ENCODE measurements around the gene NFKBIZ.

NFKBIZ gene

DNA sequence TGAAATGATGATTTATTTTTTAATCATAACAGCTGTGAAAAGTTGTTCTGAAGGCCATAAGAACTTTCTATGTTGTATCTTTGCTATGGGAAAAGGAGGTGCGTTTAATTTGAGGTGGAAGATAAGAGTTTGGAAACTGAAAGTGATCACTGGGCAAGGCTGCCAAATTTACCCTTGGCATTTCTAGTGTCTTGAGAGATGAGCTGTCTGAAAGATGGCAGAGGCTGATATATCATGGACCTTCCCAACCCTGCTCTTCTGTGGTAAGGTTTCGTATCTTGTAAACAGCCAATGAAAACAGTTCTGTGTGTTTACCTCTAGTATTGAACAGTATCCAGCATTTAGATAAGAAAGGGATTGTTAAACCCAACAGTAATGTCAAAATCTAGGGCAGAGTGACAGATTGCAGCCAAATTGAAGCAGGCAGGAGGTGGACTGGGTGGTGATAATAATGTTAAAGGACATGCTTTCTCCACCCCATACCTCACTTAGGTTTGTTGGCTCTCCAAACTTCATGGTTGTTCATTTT is 15.8 kb upstream of the NFKBIZ start:
- H3K4me3 Mint-ChIP-seq, result no peak overlapping the region
- no peak overlapping the region for H3K27ac Mint-ChIP-seq
- H3K4me1 Mint-ChIP-seq (ENCODE audit: low read depth), result peaks cover 53% of the 10 kb centered on the region
- H3K36me3 Mint-ChIP-seq (ENCODE audit: low read depth), result peaks cover 10% of the 10 kb centered on the region
- no peaks in the 10 kb centered on the region for H3K9me3 Mint-ChIP-seq
- DNase-seq (ENCODE audit: low spot score), result peak; percentile 35
- H3K27me3 Mint-ChIP-seq (ENCODE audit: low read depth), result no peaks in the 10 kb centered on the region

GRCh38 chr3:101835676-101836075 is 13.6 kb upstream of the NFKBIZ start:
- H3K27me3 Mint-ChIP-seq (ENCODE audit: low read depth), result no peaks in the 10 kb centered on the region
- H3K27ac Mint-ChIP-seq, result no peak overlapping the region
- H3K36me3 Mint-ChIP-seq (ENCODE audit: low read depth), result peaks cover 11% of the 10 kb centered on the region
- H3K9me3 Mint-ChIP-seq, result no peaks in the 10 kb centered on the region
- no peak overlapping the region for H3K4me3 Mint-ChIP-seq
- no peak for DNase-seq (ENCODE audit: low spot score)
- peaks cover 34% of the 10 kb centered on the region for H3K4me1 Mint-ChIP-seq (ENCODE audit: low read depth)

DNA sequence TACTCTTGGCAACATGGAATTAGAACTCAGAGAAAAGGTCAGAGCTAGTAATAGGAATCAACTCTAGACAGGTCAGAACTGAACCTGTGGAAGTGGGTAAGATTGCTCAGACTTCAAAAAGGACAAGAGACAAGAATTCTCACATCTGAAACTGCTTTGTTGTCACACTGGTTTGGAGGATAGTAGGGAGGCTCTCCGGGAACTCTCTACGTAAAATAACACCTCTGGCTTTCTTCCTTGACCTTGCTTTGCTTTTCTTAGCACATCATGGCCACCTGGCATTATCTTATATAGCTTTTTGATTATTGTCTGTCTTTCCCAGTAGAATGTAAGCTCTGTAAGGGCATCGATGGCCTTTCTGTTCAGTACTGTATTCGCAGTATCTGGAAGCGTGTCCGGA is 13.2 kb upstream of the NFKBIZ start:
- peaks cover 11% of the 10 kb centered on the region for H3K36me3 Mint-ChIP-seq (ENCODE audit: low read depth)
- H3K27me3 Mint-ChIP-seq (ENCODE audit: low read depth), result no peaks in the 10 kb centered on the region
- no peak overlapping the region for H3K27ac Mint-ChIP-seq
- no peaks in the 10 kb centered on the region for H3K9me3 Mint-ChIP-seq
- DNase-seq (ENCODE audit: low spot score), result no peak
- no peak overlapping the region for H3K4me3 Mint-ChIP-seq
- peaks cover 31% of the 10 kb centered on the region for H3K4me1 Mint-ChIP-seq (ENCODE audit: low read depth)

GRCh38 chr3:101836652-101837598 is 12.4 kb upstream of the NFKBIZ start:
- H3K4me1 Mint-ChIP-seq (ENCODE audit: low read depth), result peaks cover 29% of the 10 kb centered on the region
- H3K4me3 Mint-ChIP-seq, result no peak overlapping the region
- no peak for DNase-seq (ENCODE audit: low spot score)
- no peak overlapping the region for H3K27ac Mint-ChIP-seq
- H3K27me3 Mint-ChIP-seq (ENCODE audit: low read depth), result no peaks in the 10 kb centered on the region
- H3K36me3 Mint-ChIP-seq (ENCODE audit: low read depth), result peaks cover 9% of the 10 kb centered on the region
- peaks cover 2% of the 10 kb centered on the region for H3K9me3 Mint-ChIP-seq

- Mint-ChIP-seq H3K4me3 (no peak overlapping the region), H3K36me3 (ENCODE audit: low read depth) (peaks cover 17% of the 10 kb centered on the region), H3K9me3 (peaks cover 8% of the 10 kb centered on the region), H3K27me3 (ENCODE audit: low read depth) (no peaks in the 10 kb centered on the region), H3K4me1 (ENCODE audit: low read depth) (peaks cover 20% of the 10 kb centered on the region), H3K27ac (no peak overlapping the region)
- no peak for DNase-seq (ENCODE audit: low spot score)
Measured at GRCh38 chr3:101838691-101839090, 10.6 kb upstream of the NFKBIZ start.

DNA sequence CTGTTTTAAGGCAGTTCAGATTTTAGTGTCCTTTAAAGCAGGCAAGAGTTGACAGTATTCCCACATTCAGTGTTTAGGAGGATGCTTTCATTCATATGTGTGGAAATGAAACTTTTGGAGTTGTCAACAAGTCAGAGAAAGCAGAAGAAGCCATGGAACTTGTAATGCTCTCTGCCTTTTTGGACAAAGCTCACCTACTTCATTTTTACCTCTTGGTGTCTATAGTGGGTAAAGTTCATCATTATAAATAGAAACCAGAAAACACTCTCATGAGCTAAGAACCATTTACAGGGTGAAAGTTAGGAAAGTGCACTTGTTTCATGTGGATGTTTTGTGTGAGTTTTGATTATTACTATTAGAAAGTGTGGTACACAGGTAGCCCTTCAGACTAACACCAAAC is 9.2 kb upstream of the NFKBIZ start:
- Mint-ChIP-seq H3K4me3 (no peak overlapping the region), H3K27me3 (ENCODE audit: low read depth) (no peaks in the 10 kb centered on the region), H3K9me3 (peaks cover 8% of the 10 kb centered on the region), H3K4me1 (ENCODE audit: low read depth) (peaks cover 7% of the 10 kb centered on the region), H3K27ac (no peak overlapping the region), H3K36me3 (ENCODE audit: low read depth) (peaks cover 15% of the 10 kb centered on the region)
- DNase-seq (ENCODE audit: low spot score), result no peak

GRCh38 chr3:101842245-101842934 is 6.9 kb upstream of the NFKBIZ start:
- DNase-seq (ENCODE audit: low spot score), result no peak
- no peak overlapping the region for H3K27ac Mint-ChIP-seq
- H3K9me3 Mint-ChIP-seq, result peaks cover 8% of the 10 kb centered on the region
- no peaks in the 10 kb centered on the region for H3K27me3 Mint-ChIP-seq (ENCODE audit: low read depth)
- H3K4me3 Mint-ChIP-seq, result no peak overlapping the region
- peaks cover 15% of the 10 kb centered on the region for H3K36me3 Mint-ChIP-seq (ENCODE audit: low read depth)
- H3K4me1 Mint-ChIP-seq (ENCODE audit: low read depth), result no peaks in the 10 kb centered on the region

DNA sequence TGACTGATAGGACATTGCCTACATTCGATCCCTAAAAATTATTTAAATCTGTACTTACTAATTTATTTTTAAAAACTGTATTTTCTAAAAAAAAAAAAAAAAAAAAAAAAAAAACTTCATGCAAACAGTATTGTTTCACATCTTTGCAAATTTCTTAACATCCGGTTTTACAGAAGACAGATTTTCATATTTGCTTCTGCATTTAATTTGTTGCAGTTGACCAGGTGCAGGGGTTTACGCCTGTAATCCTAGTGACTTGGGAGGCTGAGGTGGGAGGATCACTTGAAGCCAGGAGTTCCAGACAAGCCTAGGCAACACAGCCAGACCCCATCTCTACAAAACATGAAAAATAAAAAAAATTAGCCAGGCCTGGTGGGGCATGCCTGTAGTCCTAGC is 6.4 kb upstream of the NFKBIZ start:
- Mint-ChIP-seq H3K27ac (no peak overlapping the region), H3K27me3 (ENCODE audit: low read depth) (no peaks in the 10 kb centered on the region), H3K36me3 (ENCODE audit: low read depth) (peaks cover 15% of the 10 kb centered on the region), H3K9me3 (peaks cover 8% of the 10 kb centered on the region), H3K4me3 (no peak overlapping the region), H3K4me1 (ENCODE audit: low read depth) (peaks cover 4% of the 10 kb centered on the region)
- DNase-seq (ENCODE audit: low spot score), result no peak

- H3K27me3 Mint-ChIP-seq (ENCODE audit: low read depth), result no peaks in the 10 kb centered on the region
- DNase-seq (ENCODE audit: low spot score), result no peak
- H3K27ac Mint-ChIP-seq, result no peak overlapping the region
- peaks cover 16% of the 10 kb centered on the region for H3K36me3 Mint-ChIP-seq (ENCODE audit: low read depth)
- no peak overlapping the region for H3K4me3 Mint-ChIP-seq
- H3K9me3 Mint-ChIP-seq, result peaks cover 8% of the 10 kb centered on the region
- peaks cover 12% of the 10 kb centered on the region for H3K4me1 Mint-ChIP-seq (ENCODE audit: low read depth)
Measured at GRCh38 chr3:101845425-101845824, 3.9 kb upstream of the NFKBIZ start.

GRCh38 chr3:101846709-101847108 is 2.6 kb upstream of the NFKBIZ start:
- Mint-ChIP-seq H3K4me3 (no peak overlapping the region), H3K36me3 (ENCODE audit: low read depth) (peaks cover 28% of the 10 kb centered on the region), H3K27ac (no peak overlapping the region), H3K4me1 (ENCODE audit: low read depth) (peaks cover 21% of the 10 kb centered on the region), H3K27me3 (ENCODE audit: low read depth) (no peaks in the 10 kb centered on the region), H3K9me3 (peaks cover 8% of the 10 kb centered on the region)
- DNase-seq (ENCODE audit: low spot score), result no peak

GRCh38 chr3:101847328-101847727 is 2.0 kb upstream of the NFKBIZ start:
- no peak for DNase-seq (ENCODE audit: low spot score)
- Mint-ChIP-seq H3K36me3 (ENCODE audit: low read depth) (peaks cover 29% of the 10 kb centered on the region), H3K4me1 (ENCODE audit: low read depth) (peaks cover 27% of the 10 kb centered on the region), H3K4me3 (no peak overlapping the region), H3K27ac (no peak overlapping the region), H3K27me3 (ENCODE audit: low read depth) (no peaks in the 10 kb centered on the region), H3K9me3 (peaks cover 3% of the 10 kb centered on the region)

DNA sequence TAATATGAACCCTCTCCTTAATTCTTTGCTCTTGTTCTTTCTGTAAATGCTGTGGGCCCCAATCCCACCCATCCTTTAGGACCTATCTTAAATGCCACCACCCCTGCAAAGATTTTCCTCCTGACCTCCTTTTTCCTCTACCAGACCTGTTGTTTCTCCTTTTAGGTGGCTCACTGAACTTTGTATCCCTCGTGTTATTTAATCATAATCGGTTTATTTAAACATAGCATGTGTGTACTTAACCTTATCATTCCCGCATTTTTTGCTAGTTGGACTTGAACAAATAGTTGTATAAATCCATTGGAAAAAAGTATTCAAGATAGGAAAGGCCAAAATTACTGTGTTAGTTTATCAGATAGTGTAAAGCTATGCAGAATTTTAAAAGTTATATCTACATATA is 988 bp upstream of the NFKBIZ start:
- Mint-ChIP-seq H3K27ac (peak overlapping the region; percentile 82), H3K27me3 (ENCODE audit: low read depth) (no peaks in the 10 kb centered on the region), H3K4me1 (ENCODE audit: low read depth) (peaks cover 37% of the 10 kb centered on the region), H3K9me3 (no peaks in the 10 kb centered on the region), H3K4me3 (peak overlapping the region; percentile 75), H3K36me3 (ENCODE audit: low read depth) (peaks cover 33% of the 10 kb centered on the region)
- DNase-seq (ENCODE audit: low spot score), result no peak

DNA sequence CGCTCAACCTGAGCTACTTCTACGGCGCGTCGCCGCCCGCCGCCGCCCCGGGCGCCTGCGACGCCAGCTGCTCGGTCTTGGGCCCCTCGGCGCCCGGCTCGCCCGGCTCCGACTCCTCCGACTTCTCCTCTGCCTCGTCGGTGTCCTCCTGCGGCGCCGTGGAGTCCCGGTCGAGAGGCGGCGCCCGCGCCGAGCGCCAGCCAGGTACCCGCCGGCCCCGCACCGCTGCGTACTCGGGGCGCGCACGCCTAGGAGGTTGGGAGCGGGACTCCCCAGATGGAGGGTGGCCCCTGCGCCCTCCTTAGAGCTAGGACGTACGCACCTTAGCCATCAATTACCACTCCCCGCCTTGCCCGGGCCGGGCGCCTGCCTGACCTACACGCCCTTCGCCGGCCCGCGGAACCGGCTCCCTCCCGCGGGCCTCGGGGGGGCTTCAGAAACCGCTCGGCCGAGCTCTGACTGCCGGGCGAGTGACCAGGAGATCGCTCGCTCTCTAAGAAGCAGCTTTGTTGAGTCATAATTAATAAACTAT is 466 bp downstream of the NFKBIZ start:
- H3K4me3 Mint-ChIP-seq, result peak overlapping the region; percentile 89
- peak; percentile 62 for DNase-seq (ENCODE audit: low spot score)
- no peaks in the 10 kb centered on the region for H3K27me3 Mint-ChIP-seq (ENCODE audit: low read depth)
- H3K4me1 Mint-ChIP-seq (ENCODE audit: low read depth), result peaks cover 46% of the 10 kb centered on the region
- H3K9me3 Mint-ChIP-seq, result no peaks in the 10 kb centered on the region
- H3K36me3 Mint-ChIP-seq (ENCODE audit: low read depth), result peaks cover 46% of the 10 kb centered on the region
- peak overlapping the region; percentile 97 for H3K27ac Mint-ChIP-seq
